WERI-Rb-1 (cell line): ENCODE results near the gene DDHD1.

Experiments
- DNase-seq: peaks from one replicate; pipeline ENCODE4 v3.0.0-alpha.2; 2020
- H3K27ac ChIP-seq: fragments of 250-450 bp; sonication (Bioruptor Pico); 2 replicates; pipeline ENCODE4 v1.5.1; 2020; ENCODE audit warnings: mild to moderate bottlenecking, moderate library complexity
- H3K27me3 ChIP-seq: fragments of 250-450 bp; sonication (Bioruptor Pico); 2 replicates; pipeline ENCODE4 v1.5.1; 2021; ENCODE audit warnings: mild to moderate bottlenecking, low read depth, moderate library complexity; ENCODE audit not compliant: insufficient read depth, severe bottlenecking
- H3K36me3 ChIP-seq: fragments of 250-450 bp; sonication (Bioruptor Pico); 2 replicates; pipeline ENCODE4 v1.5.1; 2020; ENCODE audit warnings: mild to moderate bottlenecking, moderate library complexity
- H3K4me3 ChIP-seq: 2 replicates; pipeline ENCODE4 v1.5.1; 2011; ENCODE audit warnings: low read depth, mild to moderate bottlenecking, control low read depth, low read length
- H3K9me3 ChIP-seq: fragments of 250-450 bp; sonication (Bioruptor Pico); 2 replicates; pipeline ENCODE4 v1.5.1; 2021; ENCODE audit warnings: mild to moderate bottlenecking, moderate library complexity; ENCODE audit not compliant: severe bottlenecking
- TF ChIP-seq, protein P1 (sequence below): IDR thresholded peaks from 2 replicates; pipeline ENCODE4 v1.5.1; 2011; ENCODE audit warnings: low read depth, mild to moderate bottlenecking, control low read depth, inconsistent platforms, low read length

The DDHD1 gene

DNA sequence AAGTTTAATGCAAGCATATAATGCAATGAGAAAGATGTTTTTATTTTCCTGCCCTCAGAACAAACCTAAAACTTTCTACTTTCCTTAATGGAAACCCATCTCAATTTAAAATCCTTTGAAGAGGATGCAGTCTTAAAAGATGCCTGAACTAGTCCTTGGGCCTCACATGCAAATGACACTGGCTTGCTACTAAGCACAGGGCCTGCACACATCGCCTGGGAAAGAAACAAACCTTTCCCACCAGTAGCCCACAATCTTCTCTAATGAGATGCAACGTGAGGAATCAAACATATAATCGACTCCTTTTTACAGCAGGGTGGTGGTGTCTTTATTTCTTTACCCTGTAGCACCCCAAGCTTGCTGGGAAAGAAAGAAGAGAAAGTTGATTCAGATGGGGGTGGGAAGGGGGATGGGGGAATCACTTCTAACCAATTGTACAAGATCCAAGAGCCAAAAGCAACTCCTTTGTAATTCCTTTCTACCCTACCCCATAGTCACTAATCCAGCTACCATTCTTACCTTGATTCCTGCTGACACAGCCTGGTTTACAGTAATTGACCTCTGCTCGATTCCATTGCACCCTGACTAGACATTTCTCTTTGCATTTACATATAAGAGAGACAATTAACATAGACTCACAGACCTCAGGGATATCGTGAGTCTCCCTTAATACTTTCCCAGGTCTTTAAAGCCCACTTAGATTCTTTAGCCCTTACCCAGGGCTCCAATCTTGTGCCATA lies 132.8 kb downstream of the DDHD1 start:
- TF ChIP-seq, protein P1, sequence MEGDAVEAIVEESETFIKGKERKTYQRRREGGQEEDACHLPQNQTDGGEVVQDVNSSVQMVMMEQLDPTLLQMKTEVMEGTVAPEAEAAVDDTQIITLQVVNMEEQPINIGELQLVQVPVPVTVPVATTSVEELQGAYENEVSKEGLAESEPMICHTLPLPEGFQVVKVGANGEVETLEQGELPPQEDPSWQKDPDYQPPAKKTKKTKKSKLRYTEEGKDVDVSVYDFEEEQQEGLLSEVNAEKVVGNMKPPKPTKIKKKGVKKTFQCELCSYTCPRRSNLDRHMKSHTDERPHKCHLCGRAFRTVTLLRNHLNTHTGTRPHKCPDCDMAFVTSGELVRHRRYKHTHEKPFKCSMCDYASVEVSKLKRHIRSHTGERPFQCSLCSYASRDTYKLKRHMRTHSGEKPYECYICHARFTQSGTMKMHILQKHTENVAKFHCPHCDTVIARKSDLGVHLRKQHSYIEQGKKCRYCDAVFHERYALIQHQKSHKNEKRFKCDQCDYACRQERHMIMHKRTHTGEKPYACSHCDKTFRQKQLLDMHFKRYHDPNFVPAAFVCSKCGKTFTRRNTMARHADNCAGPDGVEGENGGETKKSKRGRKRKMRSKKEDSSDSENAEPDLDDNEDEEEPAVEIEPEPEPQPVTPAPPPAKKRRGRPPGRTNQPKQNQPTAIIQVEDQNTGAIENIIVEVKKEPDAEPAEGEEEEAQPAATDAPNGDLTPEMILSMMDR = no peak
- no peaks in the 10 kb centered on the region for H3K27me3 ChIP-seq
- DNase-seq = no peak
- no peak overlapping the region for H3K4me3 ChIP-seq
- no peaks in the 10 kb centered on the region for H3K36me3 ChIP-seq
- H3K9me3 ChIP-seq = no peaks in the 10 kb centered on the region
- H3K27ac ChIP-seq = no peak overlapping the region

DNA sequence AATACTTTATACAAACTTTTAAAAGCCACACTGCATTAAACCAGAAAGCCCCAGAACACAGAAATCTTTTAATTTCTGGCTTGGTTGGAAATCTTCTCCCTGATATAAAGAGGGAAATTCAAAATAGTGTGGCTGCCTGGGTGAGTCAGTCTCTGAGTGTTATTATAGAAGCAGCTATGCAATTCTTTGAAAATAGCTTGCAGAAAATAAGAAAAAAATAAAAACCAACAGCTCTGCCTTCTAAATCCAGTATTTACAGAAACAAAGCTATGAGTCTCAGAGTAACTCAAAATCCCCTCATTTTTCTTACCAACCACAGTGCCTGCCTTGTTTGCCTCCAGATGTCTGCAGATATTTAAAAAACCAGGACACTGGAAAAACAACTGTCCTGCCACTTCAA lies 133.7 kb downstream of the DDHD1 start:
- no peaks in the 10 kb centered on the region for H3K27me3 ChIP-seq
- H3K4me3 ChIP-seq = no peak overlapping the region
- H3K9me3 ChIP-seq = no peaks in the 10 kb centered on the region
- H3K36me3 ChIP-seq = no peaks in the 10 kb centered on the region
- TF ChIP-seq, protein P1 = no peak
- H3K27ac ChIP-seq = no peak overlapping the region
- no peak for DNase-seq

DNA sequence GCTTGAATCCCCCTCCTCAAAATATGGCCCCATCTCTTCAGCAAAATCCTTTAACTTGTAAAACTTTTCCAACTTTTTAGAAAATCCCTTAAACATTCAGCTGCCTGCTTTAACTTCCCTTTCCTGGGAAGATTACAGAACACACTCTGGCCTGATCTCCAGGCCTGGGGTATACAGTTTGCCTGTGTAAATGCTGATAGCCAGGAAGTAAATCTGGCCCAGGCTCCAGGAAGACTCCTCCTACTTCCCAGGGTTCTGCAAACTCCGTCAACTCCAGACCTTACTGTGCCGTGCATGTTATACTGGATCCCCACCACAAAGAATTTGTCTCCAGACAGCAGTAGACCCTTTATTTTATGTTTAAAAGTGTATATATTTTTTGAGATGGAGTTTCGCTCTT lies 135.3 kb downstream of the DDHD1 start:
- H3K4me3 ChIP-seq = no peak overlapping the region
- no peaks in the 10 kb centered on the region for H3K36me3 ChIP-seq
- DNase-seq = no peak
- H3K27ac ChIP-seq = no peak overlapping the region
- TF ChIP-seq, protein P1 = no peak
- H3K9me3 ChIP-seq = no peaks in the 10 kb centered on the region
- H3K27me3 ChIP-seq = no peaks in the 10 kb centered on the region

DNA sequence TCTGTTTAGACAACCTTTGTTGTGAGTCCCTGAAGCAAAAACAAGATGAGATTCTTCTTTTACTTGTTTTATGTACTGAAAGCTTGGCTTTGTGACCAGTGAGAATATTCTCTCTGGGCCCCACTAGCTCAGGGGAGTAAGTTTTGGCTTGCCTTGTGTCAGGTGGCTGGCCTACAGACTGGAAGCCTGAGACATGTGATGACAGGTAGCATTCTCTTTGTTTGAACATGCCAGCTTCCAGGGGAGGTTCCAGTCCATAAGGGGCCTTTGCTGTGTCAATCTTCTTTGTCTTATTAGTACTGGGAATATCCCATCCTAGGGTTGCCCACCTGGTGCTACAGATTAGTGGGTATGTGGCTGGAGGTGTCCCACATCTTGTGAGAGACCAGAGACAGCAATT lies 136.2 kb downstream of the DDHD1 start:
- Histone ChIP-seq H3K4me3 (no peak overlapping the region), H3K27ac (no peak overlapping the region), H3K27me3 (no peaks in the 10 kb centered on the region), H3K9me3 (no peaks in the 10 kb centered on the region), H3K36me3 (no peaks in the 10 kb centered on the region)
- DNase-seq = no peak
- TF ChIP-seq, protein P1 = no peak

DNA sequence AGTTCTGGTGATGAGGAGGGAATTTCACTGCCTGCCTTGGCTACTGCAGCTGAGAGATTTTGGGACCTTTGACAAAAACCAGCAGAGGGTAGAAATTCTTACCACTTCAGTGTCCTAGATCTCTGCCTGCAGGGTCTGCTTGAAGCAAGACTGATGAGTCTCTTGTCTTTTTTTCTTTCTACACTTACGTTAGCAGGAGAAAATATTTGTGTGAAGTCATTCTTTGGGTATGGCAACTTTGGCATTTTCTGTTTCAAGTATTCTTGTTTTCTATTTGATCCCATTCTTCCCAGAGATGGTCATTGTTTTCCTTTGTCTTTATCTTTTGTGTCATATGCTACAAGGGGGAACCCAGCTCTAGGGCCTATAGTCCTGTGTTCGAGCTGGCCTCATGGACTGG lies 136.6 kb downstream of the DDHD1 start:
- Histone ChIP-seq H3K27me3 (no peaks in the 10 kb centered on the region), H3K4me3 (no peak overlapping the region), H3K27ac (no peak overlapping the region), H3K9me3 (no peaks in the 10 kb centered on the region), H3K36me3 (no peaks in the 10 kb centered on the region)
- DNase-seq = no peak
- TF ChIP-seq, protein P1 = no peak

DNA sequence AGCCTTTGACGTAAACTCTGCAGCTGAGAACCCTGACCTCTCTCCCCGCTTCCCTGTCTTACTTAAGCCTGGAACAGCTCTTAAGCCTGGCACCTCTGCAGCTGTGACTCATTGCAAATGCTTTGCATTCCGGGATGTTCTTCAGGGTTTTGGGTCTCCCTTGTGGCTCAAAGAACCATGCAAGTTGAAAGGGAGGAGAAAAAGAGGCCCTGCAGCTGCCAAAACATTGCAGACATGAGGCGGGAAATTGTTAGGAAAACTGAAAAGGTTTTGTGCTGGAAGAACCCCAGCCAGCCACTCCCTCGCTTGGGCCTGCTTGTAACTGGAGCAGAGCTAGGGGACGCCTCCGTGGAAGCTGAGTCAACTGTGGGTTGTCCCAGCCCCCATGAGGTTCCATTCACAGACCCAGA lies 142.1 kb downstream of the DDHD1 start:
- Histone ChIP-seq H3K4me3 (no peak overlapping the region), H3K27me3 (no peaks in the 10 kb centered on the region), H3K27ac (no peak overlapping the region), H3K36me3 (no peaks in the 10 kb centered on the region), H3K9me3 (no peaks in the 10 kb centered on the region)
- TF ChIP-seq, protein P1 = no peak
- DNase-seq = no peak
